AG08395 (cell line): ENCODE data around the gene F2RL3.
A peak's percentile ranks its signal among the peaks of the same experiment; 100 is the strongest.
"Not testable (repeated sequence)": the region's sequence is repeated elsewhere in the genome, so short reads cannot be mapped to it uniquely, and the experiment has no call there.

Source experiments
- DNase-seq: peaks from one replicate; pipeline ENCODE4 v3.0.0; 2012; ENCODE audit warnings: mixed read lengths, low spot score

Gene F2RL3

DNA sequence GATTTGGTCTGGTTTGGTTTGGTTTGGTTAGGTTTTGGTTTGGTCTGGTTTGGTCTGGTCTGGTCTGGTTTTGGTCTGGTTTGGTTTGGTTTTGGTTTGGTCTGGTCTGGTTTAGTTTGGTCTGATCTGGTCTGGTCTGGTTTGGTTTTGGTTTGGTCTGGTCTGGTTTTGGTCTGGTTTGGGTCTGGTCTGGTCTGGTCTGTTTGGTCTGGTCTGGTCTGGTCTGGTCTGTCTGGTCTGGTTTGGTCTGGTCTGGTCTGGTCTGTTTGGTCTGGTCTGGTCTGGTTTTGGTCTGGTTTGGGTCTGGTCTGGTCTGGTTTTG, 13.9 kb upstream of the F2RL3 start:
- not testable (repeated sequence) for DNase-seq

DNA sequence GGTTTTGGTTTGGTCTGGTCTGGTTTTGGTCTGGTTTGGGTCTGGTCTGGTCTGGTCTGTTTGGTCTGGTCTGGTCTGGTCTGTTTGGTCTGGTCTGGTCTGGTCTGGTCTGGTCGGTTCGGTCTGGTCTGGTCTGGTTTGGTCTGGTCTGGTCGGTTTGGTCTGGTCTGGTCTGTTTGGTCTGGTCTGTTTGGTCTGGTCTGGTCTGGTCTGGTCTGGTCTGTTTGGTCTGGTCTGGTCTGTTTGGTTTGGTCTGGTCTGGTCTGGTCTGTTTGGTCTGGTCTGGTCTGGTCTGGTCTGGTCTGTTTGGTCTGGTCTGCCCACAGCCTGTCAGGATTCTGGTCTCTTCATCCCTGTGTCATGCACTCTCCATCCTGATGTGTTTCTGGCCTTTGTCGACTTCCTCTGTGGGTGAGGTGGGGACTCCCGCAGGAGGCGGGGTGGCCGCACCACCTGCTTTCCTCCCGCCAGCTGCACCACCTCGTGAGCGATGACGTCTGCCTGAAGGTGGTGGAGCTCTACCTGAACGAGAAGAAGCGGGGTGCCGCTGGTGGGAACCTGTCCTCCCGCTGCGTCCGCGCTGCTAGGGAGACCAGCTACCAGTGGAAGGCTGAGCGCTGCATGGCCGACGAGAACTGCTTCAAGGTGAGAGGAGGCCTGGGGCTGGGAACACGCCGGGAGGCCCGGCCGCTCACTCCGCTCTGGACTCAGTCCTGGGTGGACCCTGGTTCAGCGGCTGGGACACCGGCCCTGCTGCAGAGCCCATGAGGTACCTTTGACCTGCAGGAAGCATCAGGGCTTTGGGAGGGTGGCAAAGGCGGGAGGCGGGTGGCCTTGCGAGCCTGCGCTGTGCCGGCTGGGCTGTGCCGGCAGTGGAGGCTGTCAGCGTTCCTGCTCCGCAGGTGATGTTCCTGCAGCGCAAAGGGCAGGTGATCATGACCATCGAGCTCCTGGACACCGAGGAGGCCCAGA, 12.9 kb upstream of the F2RL3 start:
- no peak for DNase-seq

DNA sequence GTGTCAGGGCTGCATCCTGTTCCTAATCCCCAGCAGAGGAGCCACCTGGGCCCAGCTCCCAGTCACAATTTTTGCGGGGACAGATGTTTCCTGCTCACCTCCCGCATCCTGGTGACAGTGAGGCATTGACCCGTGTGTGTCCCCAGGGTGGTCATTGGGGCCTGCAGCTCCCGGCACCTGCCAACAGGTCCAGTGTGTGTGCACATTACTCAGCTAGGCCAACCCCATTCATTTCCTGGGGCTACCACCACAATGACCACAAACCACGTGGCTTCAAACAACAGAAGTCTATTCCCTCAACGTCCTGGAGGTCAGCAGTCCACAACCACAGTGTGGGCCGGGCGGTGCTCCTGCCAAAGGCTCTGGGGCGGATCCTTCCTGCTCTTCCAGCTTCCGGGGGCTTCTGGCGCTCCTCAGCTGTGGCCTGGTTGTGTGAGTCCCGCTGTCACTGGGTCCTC, 11.9 kb upstream of the F2RL3 start:
- no peak for DNase-seq

DNA sequence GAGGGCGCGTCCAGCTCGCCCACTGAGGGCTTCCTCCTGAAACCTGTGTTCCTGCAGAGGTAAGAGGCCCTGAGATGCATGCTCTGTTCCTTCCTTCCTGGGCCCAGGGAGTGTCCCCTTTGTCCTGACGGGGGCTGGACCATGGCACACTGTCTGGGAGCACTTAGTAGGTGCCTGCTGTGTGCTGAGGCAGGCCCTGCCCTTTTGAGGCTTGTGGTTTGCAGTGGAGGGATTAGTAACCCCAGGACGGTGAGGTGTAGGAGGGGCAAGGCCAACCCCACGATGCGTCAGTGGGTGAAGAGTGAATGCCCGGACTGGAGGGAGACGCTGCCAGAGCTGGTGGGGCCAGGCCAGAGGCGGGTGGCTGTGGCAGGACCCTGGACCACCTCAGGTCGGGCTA, 11.2 kb upstream of the F2RL3 start:
- no peak for DNase-seq

DNA sequence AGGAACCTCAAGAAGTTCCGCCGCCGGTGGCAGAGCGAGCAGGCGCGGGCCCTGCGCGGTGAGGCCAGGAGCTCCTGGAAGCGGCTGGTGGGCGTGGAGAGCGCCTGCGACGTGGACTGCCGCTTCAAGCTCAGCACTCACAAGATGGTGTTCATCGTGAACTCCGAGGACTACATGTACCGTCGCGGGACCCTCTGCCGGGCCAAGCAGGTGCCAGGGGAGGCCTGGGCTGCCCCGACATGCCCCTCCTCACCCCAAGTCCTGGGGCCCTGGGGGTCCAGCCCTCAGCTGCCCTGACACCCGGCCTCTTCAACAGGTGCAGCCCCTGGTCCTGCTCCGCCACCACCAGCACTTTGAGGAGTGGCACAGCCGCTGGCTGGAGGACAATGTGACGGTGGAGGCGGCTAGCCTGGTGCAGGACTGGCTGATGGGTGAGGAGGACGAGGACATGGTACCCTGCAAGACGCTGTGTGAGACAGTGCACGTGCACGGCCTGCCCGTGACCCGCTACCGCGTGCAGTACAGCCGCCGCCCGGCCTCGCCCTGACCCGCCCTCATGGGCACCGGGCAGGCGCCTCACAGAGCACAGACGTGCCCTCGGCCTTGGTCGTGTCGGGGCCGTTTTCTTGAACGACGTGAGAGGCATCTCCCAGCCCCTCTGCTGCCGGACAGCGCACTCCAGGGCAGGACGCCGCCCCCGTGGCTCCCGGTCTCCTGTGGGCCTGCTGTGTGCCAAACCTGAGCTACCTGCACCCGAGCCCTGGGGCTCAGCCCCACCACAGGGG, 10.4 kb upstream of the F2RL3 start:
- DNase-seq = no peak

DNA sequence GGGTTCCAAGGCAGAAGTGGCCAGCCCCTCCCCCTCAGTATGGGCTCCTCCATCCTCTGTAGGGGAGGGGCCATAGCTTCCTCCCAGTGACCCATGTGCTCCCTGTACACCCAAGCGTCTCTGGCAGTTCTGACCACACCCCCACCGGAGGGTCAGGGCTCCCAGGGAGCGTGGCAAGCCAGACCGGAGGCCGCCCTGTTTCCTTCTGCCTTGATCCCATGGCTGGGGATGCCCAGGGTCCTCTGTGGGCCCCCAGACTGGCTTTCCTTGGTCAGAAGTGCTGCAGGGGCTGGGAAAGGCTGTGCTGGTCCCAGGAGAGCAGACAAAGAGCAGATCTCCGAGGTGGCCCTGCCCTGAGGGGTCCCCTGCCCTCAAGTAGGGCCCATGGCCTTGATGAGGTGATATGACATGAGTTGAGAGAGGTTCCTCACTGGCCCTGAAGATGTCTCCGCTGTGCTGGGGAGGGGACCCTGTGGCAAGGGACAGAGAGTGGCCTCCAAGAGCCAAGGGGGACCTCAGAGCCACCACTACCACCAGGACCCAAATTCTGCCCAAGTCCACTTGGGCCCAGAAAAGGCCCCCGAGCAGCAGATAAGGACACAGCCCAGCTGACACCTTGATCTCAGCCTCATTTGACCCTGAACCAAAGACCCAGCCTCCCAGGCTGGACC, 7.8 kb upstream of the F2RL3 start:
- DNase-seq = no peak

DNA sequence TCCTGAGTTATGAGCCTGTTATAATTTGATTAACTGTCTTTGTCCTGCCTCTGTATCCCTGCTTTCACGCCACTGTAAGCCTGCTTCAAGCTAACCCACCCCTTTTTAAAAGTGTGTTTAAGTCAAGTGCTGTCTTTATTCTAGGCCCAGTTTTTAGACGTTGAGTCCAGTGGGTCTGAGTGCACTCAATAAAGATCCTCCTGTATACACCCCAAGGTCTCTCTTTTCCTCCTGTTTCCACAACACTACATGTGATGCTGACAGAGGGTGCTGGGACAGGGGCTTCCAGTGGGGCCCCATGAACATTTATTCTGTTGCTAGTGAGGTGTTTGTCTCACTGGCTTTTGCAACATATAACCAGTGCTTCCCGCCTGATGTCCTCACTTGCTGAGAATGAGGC, 6.7 kb upstream of the F2RL3 start:
- DNase-seq = no peak

DNA sequence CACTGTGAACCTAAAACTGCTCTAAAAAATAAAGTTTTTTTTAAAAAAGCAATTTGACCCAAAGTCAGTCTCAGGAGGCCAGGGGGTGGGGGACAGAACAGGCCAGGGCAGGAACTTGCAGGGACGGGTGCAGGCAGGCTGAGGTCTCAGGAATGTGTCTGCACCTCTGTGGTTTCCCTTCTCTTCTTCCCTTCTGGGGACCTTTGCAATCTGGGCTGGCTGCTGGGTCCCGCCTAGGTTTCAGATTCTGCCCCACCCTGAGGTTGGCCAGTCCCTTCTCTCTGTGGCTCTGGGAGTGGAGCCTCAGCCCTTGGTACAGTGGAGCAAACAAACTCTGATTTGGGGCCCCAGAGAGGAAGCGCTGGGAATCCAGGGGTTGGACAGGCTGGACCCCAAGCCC, 5.3 kb upstream of the F2RL3 start:
- DNase-seq = no peak

DNA sequence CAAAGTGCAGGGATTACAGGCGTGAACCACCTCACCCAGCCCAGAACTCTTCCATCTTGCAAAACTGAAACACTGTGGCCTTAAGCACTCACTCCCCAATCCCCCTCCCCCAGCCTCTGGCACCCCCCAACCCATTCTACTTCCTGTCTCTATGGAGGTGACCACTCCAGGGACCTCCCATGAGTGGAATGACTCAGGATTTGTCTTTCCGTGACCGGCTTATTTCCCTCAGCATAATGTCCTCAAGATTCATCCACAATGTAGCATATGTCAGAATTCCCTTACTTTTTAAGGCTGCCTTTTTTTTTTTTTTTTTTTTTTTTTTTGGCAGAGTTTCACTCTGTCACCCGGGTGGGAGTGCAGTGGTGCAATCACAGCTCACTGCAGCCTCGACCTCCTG, 3.6 kb upstream of the F2RL3 start:
- no peak for DNase-seq

DNA sequence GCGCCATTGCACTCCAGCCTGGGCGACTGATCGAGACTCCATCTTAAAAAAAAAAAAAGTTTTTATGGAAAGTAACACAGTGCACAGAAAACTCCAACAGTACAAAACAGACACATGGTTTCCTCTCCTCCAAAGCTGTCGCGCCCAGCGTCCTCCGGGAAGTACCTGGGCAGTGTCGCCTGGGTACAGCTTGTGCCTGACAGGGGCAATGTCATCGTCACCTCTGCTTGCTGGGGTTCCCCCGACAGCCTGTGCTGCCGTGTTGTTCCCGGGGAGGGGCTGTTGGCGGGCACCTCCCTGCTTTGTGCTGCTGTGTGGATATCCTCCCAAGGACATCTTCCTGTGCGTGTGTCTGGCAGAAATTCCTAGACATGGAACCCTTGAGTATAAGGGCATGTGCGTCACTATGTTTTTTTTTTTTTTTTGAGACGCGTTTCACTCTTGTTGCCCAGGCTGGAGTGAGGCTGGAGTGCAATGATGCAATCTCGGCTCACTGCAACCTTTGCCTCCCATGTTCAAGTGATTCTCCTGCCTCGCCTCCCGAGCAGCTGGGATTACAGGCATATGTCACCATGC, 2.4 kb upstream of the F2RL3 start:
- peak; percentile 71 for DNase-seq

DNA sequence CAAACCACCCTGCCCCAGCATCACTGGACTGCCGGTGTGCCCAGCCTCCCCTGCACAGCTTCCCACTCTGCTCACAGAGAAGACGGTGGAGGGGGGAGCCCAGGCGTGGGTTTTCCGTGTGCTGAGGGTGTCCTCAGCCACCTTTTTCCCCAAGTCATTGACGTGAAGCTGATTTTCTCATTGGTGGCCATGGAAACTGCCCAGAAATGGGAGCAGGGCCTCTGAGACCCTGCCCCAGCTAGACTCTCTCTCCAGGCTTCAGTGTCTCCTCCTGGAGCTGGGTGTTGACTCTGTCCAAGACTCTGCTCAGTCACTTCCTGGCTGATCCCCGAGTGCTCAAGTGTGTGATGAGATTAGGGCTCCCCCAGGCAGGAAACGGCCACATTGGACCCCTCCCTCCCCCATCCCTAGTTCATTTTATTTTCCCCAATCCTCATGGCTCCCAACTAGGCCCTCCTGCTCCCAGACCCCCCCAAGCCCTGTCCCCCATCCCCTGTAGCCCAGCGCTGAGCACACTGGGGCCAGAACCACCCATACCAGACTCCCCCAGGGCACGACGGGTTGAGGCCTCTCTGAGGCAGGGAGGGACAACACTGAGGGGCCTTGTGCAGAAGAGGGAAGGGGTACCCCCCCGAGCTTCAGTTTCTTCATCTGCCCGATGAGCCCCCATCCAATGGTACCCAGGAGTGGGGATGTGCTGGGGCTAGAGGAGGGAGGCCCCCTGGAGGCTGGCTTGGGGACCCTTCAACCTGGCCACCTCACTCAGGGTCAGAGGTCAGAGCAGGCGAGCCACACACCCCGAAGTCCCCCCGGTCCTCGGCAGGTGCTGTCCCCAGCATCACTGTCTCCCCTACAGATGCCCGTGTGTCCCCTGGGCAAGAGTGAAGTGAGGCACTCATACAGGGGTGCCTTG, 1.2 kb upstream of the F2RL3 start:
- no peak for DNase-seq

DNA sequence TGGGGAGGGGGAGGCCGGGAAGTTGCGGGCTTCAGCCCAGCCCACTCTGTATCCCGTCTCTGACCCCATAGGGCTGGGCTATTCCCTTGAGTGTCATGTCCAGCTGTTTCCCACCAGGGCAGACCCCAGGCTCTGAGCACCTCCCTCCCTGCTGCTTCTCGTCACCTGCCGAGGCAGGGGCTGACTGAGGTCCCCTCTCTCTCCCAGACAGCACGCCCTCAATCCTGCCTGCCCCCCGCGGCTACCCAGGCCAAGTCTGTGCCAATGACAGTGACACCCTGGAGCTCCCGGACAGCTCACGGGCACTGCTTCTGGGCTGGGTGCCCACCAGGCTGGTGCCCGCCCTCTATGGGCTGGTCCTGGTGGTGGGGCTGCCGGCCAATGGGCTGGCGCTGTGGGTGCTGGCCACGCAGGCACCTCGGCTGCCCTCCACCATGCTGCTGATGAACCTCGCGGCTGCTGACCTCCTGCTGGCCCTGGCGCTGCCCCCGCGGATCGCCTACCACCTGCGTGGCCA, 625 bp downstream of the F2RL3 start:
- peak; percentile 10 for DNase-seq

DNA sequence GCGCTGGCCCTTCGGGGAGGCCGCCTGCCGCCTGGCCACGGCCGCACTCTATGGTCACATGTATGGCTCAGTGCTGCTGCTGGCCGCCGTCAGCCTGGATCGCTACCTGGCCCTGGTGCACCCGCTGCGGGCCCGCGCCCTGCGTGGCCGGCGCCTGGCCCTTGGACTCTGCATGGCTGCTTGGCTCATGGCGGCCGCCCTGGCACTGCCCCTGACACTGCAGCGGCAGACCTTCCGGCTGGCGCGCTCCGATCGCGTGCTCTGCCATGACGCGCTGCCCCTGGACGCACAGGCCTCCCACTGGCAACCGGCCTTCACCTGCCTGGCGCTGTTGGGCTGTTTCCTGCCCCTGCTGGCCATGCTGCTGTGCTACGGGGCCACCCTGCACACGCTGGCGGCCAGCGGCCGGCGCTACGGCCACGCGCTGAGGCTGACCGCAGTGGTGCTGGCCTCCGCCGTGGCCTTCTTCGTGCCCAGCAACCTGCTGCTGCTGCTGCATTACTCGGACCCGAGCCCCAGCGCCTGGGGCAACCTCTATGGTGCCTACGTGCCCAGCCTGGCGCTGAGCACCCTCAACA, 1.2 kb downstream of the F2RL3 start:
- DNase-seq = no peak

DNA sequence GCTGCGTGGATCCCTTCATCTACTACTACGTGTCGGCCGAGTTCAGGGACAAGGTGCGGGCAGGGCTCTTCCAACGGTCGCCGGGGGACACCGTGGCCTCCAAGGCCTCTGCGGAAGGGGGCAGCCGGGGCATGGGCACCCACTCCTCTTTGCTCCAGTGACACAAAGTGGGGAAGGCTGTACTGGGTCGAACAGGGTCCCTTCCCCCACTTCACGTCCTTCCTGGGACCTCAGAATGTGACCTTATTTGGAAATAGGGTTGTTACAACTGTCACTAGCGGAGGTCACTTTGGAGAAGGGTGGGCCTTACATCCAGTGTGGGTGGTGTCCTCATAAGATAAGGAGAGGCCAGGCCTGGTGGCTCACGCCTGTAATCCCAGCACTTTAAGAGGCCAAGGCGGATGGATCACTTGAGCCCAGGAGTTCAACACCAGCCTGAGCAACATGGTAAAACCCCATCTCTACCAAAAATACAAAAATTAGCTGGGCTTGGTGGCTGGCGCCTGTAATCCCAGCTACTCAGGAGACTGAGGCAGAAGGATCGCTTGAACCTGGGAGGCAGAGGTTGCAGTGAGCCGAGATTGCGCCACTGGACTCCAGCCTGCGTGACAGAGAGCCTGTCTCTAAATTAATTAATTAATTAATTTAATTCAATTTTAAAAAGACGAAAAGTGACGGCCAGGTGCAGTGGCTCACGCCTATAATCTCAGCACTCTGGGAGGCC, 1.8 kb downstream of the F2RL3 start:
- no peak for DNase-seq

DNA sequence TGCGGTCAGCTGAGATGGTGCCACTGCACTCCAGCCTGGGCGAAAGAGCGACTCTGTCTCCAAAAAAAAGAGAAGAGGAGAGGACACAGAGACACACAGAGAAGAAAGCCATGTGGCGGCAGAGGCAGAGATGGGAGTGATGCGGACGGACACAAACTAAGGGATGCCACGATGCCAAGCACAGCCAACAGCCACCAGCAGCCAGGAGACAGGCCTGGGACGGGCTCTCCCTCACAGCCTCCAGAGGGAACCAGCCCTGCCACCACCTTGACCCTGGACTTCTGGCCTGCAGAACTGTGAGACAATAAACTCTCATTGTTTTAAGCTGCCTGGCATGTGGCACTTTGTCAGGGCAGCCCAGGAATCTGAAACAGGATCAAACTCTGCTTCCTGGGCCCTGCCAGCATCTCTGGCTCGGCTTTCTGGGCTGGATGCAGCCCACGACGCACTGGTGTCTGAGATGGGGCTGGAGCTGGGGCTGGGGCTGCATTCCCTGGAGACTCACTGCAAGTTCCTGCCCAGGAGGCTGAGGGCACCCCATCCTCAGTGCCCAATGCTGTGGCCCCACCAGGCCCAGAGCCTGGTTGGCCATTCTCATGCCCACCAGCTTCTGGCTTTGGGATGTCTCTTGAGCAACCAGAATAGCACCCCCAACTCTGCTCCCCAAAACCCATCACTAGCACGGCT, 3.0 kb downstream of the F2RL3 start:
- no peak for DNase-seq

DNA sequence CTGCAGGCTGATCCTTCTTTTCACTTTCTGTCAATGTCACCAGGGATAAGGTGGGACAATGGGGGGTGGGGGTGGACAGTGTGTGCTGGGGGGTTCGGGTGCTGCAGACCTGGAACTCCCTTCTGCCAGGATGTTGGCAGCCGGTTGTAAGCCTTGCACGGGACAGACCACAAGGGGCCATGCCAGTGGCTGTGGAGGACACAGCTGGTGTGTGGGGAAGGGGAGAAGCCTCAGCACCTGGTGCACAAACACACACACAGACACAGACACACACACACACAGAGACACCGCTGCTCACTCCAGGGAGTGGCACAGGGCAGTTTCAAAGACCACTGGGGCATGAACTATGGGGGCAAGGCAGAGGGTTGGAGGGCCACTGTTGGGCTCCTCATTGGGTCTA, 3.6 kb downstream of the F2RL3 start:
- no peak for DNase-seq

DNA sequence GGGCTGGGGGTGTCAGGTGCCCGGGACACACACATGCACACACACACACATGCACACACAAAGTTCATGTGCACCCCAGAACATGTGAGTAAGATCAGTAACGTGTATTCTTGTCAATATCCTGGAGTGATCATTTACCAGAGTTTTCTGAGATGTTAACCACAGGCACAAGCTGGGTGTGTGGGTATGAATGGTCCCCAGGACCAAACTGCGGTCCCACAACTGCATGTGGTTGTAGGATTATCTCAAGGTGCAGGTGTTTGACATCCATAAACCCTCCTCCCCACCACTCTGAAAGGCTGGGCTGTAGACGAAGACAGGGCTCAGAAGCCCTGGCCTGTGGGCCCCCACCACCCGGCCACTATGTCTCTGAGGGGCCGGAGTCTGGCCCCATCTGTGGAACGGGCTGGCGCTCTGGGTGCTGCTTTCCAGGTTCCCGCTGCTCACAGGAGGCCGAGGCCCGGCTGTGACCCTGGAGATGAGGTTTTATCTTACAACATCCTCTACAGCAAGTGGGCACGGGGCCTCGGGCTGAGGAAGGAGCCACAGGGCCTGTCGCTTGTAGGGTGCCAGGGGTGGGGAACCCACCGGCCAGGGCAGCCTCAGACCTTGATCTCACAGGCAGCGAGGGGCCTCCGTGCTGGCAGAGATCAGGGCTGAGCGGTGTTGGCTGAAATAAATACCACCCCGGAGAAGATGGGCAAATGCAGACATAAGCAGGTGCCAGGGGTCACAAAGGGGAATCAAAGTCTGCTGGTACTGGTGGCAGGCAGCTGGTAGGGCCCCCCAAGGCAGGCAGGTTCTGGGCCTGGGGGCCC, 4.3 kb downstream of the F2RL3 start:
- no peak for DNase-seq

DNA sequence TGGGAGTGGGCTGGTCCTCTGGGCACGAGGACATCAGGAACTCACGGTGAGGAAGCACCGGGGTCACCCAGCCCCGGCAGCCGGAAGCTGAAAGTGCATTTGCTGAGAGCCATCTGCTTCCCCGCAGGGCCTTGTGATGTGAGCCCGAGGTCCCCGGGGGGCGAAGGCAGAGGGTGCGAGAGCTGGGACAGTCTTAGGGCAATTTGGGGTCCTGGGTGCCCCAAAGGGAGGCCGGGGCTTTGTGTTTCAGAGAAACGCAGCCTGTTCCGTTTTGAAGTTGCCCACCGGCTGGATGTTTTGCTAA, 4.8 kb downstream of the F2RL3 start:
- DNase-seq = no peak

DNA sequence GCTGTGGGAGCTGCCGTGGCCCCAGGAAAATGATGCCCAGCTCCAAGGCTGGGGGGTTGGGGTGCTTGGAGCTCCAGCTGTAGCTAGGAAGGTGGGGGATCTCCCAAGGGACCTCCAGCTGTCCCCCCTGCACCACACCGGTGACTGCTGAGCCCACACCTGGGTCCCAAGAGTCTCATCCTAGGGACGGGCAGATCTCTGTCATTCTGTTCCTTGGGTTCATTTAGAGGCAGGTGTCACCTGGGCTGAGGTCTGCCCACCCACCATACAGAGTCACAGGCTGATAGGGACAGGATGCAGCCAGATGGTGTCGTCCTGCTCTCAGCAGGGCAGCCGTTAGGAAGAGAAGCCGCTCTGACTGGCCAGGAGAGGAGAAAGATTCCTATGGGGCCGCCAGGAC, 5.3 kb downstream of the F2RL3 start:
- no peak for DNase-seq
